ENCODE data around the gene FUT3.
"Not testable (repeated sequence)": the region's sequence is repeated elsewhere in the genome, so short reads cannot be mapped to it uniquely, and the experiment has no call there.

FUT3 gene

DNA sequence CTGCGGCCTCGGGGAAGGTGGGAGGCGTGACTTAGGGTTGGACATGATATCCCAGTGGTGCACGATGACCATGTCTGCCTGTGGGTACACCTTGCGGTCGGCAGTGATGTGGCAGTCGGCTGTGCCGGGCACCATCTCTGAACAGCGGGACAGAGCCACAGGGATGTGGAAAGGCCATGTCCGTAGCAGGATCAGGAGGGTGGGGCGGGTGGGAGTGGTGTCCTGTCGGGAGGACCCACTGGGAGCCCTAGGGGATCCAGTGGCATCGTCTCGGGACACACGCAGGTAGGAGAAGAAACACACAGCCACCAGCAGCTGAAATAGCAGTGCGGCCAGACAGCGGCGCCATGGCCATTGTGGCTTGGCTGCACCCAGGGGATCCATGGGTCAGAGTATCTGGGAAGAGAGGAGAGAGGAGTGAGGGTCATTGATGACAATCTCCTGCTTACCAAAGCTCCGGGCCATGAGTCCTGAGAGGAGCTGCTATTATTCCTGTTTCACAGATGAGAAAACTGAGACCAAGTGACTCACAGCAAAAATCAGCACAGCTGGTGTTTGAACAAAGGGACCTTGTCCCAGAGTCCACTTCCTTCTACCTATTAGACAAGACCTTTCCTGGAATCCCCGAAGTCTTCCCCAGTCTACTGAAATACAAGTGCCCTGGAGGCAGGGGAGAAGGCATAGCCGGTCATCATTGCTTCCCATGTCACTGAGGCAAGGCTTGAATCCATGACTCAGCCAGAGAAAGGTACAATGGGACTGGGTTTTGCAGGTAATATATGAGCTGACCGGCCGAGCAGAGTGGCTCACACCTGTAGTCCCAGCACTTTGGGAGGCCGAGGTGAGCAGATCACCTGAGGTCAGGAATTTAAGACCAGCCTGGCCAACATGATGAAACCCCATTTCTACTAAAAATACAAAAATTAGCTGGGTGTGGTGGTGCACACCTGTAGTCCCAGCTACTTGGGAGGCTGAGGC lies 6.5 kb downstream of the FUT3 start:
- no peak for DNase-seq

DNA sequence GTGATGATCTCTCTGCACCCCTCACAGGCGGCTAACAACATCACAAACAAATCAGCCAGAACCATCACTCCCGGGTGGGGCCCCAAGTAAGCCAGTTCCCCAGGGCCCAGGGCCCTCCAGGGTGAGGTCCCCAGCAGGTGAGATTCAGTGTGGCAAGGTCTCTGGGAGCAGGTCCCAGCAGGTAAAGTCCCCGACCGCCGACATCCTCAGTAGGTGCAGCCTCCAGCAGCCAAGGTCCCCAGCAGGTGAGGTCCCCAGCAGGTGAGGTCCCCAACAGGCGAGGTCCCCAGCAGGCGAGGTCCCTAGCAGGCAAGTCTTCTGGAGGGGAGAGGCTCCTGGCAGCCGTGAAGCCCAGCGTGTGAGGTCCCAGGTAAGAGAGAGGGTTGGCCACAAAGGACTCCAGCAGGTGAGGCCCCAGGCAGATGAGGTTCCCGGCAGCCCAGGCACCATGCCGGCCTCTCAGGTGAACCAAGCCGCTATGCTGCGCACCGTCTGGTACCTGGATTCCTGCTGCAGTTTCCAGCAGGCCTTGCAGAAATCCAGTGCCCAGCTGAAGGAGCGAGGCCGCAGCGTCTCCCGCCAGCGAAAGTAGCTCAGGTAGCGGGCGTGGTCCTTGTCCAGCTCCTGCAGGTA lies 7.8 kb downstream of the FUT3 start:
- no peak for DNase-seq

DNA sequence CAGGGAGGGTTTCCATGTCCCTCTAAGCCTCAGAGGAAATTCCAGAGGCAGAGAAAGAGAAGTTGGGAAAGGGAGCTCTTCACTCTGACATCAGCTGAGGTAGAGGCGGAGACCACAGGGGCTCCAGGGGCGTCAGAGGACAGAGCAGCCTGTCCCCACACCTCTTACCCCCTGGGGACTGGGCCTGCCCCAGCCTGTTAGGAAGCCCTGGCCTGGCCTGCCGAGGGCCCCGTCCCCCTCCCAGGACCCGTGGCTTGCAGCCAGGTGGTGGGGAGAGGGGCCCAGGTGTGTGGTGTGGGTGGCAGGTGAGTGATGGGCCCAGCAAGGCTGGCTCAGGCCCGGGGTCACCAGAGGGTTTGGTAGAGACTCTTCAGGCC lies 9.5 kb downstream of the FUT3 start:
- DNase-seq, result not testable (repeated sequence)

DNA sequence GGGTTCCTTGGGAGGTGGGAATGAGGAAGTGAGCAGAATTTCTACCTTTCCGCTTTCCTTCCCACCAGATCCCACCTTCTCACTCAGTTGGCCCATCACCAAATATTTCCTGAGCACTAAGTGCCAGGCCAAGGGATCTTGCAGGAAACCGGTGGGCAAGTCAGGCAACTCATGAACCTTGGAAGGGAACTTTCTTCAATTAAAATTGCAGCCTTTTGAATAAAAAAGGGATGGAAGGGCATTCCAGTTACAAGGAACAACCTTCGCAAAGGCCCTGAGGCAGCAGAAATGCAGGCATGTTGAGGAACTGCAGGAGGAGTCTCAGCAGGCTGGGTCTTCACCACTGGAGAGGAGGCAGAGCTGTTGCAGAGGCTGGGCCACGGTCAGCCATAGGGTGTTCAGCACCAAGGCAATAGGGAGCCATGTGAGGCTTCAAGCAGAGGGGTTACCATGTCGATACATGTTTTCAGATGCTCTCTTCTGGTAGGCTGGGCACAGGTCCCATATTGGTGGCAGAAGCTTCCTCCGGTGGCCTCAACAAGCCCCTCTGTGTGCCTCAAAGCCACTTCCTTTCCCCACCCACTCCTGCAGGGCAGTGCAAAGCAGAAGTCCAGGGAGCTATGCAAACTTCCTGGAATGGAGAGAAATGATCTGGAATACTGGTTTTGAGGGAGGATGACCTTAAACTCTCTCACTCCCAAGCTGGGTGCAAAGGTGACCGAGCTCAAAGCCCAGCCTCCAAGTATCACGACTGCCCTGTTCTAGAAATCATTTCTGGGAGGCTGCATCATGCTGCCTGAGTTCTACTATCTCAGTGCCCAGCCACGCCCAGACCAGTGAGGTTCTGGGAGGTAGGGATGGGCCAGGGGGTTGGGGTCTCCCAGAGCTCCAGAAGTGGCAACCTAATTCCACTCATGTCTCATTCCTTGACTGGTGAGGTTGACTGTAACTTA lies 11.9 kb downstream of the FUT3 start, which contains the start of gene FUT6:
Gene FUT6 (minus strand): TSS at position 638 of the 953 bp plus-strand sequence. CDS start 7,135 bp downstream, outside the sequence.
- no peak for DNase-seq

DNA sequence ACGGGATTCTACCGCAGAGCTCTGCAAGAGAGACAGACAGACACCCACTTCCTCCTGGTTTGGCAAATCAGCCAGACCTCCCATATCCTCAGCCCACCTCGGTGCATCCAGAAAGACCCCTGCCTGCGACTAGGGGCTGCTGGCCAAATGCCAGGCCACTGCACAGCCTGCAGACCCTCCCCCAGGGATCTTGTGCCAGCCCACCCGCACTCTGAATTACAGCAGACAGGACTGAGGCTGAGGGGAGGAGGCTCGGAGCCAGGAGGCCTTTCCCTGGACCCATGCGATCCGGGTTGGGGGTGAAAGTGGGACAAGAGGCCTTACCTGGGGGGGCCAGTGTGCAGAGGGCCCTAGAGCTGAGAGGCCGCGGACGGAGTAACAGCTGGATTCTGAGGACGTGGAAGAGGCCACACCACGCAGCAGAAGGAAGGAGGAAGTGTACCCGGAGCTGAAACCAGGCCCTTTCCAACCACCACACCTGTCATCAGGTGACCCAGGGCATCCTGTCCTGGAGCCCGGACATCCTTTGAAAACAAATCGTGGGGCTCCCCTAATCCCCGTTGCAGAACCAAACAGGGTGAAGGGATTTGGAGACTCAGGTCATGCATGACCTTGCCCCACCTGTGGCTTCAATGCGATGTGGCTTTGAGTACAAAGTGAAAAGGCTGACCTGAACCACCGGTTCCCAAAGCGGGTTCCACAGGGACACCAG lies 12.7 kb downstream of the FUT3 start:
- DNase-seq, result no peak

DNA sequence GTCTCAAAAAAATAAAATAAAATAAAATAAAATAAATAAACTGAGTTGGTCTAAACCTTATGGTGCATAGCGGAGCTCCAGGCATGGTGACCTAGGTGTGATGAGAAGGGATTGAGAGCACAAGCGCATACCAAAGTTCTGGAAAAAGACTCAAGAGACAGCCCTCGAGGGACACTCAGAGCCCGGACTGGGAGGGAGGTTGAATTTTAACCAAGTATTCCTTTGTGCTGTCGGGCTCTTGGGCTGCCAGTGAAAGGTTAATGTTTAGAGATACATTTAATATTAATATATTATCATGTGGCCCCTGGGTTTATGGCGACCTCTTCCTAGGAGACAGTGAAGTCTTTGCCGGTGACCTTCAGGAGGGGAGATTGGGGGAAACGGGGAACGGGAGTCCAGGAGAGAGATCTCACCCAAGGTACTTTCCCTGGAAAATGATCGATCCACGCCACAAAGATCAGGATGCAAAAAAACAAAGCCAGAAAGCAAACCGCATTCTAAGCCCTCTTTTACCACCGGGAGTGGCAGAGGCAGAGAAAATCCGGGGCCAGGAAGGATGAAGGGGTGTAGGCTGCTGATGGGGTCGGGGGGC lies 13.4 kb downstream of the FUT3 start:
- DNase-seq, result no peak

DNA sequence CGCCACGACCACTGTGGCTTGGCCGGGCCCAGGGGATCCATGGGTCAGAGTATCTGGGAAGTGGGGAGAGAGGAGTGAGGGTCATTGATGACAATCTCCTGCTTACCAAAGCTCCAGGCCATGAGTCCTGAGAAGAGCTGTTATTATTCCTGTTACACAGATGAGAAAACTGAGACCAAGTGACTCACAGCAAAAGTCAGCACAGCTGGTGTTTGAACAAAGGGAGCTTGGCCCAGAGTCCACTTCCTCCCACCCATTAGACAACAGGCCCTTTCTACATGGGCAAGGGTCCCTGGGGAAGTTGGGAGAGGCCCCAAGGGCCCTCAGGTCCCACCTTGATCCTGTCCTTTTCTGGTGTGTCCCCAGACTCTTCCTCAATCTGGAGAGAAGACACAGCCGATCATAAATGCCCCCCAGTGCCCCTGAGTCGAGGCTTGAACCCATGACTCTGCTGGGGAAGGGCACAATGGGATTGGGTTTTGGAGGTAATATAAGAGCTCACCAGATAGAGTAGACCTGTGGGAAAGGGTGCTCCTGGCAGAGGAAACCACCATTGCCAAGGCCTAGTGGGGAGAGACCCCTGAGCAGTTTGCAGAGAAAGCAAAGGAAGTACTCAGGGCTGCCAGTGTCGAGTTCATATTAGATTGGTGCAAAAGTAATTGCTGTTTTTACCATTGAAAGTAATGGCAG lies 18.6 kb downstream of the FUT3 start:
- DNase-seq, result no peak

DNA sequence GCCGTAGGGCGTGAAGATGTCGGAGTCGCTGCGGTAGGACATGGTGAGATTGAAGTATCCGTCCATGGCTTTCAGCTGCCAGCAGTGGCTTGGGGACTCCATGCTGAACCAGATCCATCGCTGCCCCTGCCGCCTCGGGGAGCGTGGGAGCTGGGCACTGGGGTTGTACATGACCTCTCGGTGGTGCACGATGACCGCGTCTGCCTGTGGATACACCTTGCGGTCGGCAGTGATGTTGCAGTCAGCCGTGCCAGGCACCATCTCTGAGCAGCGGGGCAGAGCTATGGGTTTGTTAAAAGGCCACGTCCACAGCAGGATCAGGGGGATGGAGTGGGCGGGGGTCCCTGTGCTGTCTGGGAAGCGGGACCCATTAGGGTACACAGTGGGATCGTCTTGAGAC lies 19.2 kb downstream of the FUT3 start:
- no peak for DNase-seq

DNA sequence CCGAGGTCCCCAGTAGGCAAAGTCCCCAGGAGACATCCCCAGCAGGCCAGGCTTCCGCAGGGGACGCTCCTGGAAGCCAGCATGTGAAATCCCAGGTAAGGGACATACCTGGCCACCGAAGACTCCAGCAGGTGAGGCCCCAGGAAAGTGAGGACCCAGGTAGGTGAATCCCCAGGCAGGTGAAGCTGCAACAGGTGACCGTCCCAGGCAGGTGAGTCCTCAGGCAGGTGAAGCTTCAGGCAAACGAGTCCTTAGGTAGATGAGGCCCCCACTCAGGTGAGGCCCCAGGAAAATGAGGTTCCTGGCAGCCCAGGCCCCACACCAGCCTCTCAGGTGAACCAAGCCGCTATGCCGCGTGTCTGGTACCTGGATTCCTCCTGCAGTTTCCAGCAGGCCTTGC lies 20.1 kb downstream of the FUT3 start:
- no peak for DNase-seq

DNA sequence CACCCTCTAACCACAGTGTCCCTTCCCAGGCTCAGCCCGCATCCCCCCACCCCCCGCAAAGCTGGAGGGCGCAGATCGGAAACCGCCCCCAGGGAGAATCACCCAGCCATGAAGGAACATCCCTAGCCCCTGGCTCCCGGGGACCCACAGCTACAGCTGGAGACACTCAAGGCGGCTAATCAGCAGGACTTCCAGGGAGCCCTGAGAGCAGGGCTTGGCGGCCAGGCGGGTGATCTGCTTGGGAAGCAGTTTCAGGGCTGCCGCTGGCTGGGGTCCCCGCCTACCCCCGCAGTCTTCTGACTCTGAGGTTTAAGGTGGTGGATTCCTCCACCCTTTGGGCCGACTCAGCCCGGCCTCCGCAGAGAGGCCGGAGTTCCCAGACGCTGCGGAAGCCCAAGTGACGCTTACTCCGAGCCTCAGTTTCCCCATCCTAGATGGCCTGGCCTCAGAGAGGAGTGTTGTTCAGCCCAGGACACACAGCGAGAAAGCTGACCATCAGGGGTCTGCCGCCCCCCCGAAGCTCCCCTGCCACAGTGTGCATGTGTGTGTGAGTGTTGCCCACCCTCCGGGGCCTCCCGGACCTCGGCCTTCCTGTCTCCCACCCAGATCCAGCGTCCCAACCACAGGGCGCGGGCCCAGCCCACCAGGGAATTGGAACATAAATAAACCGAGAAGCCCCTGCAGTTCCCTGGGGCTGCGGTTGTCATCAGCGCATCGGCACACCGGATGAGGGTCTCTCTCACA lies 21.5 kb downstream of the FUT3 start:
- DNase-seq, result no peak

DNA sequence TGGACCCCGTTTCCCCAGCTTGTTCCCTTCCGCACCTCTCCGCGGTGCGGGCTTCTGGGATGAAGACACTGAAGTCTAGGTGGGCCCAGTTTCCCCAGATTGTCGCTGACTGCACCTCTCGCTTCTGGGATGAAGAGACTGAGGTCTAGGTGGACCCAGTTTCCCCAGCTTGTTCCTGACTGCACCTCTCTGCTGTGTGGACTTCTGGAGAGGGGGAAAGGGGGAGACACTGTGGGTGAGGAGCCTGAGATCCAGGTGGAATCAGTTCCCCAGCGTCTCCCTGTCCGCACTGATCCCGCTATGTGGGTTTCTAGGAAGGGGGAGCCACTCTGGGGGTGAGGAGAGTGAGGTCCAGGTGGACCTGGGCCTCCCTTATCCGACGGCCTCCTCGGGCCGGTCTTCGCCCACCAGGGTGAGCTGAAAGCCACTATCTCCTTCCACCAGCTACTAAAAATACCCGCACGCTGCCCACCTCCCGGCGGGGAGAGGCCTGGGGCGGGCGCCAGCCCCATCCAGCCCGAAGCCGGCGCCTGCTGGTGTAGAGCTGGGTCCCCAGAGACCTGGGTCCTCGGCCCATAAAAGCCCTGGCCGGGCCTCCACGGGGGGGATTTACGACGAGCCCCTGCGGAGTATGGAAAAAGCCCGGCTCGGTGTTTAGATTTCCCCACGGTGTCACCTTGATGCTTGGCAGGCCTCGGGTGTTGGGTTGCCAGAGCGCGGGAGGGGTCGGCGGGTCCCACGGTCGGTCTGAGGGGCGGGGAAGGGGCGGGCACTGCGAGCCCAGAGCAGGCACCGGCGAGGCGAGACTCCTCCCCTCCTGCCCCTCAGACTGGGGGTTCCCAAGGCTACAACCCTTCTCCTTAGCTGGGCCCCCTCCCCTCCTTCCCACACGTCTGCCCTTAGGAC lies 22.3 kb downstream of the FUT3 start:
- DNase-seq, result no peak

DNA sequence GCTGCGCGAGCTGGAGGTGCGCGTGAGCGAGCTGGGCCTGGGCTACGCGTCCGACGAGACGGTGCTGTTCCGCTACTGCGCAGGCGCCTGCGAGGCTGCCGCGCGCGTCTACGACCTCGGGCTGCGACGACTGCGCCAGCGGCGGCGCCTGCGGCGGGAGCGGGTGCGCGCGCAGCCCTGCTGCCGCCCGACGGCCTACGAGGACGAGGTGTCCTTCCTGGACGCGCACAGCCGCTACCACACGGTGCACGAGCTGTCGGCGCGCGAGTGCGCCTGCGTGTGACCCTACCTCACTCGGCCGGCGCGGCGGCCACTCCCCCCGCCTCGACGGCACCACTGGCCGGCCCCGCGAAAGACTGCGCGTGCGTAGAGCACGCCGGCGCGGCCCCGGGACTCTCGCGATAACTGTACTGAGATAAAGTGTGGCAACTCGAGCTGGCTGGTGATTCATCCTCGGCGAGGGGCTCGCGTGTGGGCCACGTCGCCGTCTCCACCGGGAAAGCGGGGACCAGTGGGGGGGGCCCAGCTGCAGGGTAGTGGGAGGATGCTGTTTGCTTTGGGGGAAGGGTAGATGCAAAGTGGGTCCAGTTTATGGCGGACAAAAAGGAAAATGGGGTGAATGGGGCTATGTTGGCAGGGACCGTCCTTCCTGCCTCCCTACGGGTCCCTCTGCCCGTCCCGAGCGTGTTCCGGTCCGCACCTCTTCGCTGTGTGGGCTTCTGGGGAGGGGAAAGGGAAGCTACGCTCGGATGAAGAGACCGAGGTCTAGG lies 23.2 kb downstream of the FUT3 start:
- peak; percentile 93 for DNase-seq

DNA sequence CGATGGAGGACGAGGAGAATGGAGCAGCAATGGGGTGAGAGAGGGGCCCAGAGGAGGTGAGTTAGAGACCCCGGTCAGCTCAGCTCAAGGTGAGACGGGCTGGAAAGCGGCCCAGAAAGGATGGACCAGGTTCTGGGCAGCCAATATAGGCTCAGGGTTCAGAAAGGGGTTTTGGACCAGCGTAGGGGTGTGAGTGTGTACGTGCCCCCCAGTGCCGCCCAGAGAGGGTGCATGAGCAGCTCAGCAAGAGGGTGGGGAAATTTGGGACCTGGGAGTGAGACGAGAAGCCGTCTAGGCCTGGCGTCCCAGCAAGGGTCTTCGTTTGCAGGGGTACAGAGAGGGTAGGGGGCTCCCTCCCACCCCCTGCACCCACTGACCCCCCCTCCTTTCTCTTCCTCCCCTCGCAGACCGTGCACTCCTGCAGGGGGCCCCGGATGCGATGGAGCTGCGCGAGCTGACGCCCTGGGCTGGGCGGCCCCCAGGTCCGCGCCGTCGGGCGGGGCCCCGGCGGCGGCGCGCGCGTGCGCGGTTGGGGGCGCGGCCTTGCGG lies 23.8 kb downstream of the FUT3 start:
- DNase-seq, result no peak

DNA sequence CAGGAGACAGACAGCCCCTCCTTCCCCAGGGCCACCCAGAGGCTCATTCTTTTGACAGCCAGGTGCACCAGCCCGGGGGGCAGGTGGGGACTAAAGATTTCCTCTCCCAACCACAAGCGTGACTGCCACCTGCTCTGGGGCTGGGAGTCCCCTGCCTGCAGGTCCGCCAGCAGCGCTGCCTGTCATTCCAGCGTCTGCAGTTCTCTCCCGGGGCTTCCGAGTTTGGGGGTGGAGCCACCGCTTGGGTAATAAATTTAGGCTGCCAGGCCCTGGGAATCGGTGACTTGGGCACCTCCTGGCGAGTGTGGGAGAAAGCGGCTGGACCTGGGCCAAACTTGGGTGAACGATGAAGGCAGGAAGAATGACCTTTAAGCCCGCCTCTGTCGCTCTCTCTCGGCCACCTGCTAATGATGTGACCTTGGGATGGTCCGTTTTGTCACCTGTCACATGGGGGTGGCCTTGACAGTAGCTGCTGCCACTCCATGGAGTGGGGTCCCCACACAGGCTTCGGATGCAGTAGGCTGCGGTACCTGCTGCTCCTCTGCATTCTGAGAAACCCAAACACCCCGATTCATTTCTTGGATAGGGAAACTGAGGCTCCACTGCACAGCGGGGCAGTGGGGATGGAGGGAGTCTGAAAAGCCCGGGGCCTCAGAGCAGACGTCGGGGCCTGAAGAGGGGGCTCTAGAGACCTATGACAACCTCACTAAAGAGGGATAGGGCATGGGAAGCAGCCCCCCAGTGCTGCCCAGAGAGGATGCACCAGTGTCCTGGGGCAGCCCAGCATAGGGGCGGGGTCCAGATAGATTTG lies 24.5 kb downstream of the FUT3 start:
- DNase-seq, result peak; percentile 12

DNA sequence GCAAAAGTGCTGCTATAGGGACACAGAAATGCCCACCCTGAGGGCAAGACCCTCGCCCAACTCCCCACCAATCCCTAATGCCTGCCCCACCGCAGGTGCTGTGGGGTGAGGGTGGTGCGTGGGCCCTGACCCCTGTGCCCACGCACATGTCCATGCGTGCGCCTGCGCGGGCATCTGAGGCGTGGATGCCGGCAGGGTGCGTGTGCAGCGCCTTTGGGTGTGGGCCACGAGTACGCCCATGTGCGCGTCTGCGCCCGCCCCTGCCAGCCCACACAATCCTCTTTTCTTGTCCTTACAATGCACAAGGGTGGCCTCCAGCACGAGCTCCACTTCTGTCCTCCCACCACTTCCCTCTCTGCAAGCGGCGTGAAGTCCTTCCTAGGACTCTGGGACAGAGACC lies 26.1 kb downstream of the FUT3 start:
- DNase-seq, result no peak

DNA sequence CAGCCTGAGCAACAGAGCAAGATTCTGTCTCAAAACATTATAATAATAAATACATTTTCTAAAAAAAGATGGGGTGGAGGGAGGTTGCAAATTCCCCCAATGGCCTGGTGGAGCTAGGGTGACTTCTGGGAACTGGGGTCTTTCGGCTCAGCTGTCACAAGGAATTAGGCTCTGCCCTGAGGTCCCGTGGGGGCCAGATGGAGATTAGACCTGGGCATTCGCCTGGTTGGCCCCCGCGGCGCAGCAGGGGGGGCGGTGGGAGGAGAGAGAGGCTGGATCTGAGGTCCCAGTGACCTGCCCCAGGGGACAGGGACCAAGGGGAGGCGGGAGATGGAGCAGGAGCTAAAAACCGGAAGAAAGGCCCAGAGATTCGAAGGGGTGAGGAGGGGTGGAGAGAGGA lies 26.5 kb downstream of the FUT3 start:
- no peak for DNase-seq

DNA sequence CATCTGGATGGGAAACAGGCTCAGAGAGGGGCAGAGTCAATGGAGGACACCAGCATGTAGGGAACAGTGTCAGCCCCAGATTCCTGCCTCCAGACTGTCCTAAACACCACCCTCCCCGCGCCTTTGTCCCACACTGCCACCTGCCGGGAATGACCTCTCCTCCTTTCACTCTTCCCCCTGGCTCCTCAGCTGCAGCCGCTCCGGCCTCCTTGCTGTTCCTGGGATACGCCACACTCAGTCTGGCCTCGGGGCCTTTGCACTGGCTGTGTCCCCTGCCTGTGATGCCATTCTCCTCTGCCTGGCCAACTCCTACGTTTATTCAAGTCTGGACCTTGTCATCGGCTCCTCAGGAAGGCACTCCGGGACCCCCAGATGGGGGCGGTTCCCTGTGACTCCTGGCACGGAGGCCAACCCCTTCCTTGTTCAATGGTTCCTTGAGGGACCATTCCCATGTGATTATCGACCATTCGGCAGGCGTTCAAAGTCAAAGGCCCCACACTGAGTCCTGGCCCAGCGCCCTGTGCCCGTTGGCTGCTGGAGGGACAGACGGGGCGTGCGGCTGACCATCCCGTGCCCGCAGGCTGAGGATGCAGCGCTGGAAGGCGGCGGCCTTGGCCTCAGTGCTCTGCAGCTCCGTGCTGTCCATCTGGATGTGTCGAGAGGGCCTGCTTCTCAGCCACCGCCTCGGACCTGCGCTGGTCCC lies 27.5 kb downstream of the FUT3 start:
- DNase-seq, result no peak
